LNCaP clone FGC (cell line): ENCODE measurements around the gene ADGRB3.

Source experiments
- DNase-seq: peaks from one replicate; pipeline ENCODE4 v3.0.0-alpha.2; 2011; ENCODE audit warnings: low read depth
- H3K4me3 ChIP-seq: 2 replicates; pipeline ENCODE4 v1.5.1; 2011; ENCODE audit warnings: mild to moderate bottlenecking, low read depth, low read length, control low read depth
- TF ChIP-seq, protein P1 (sequence below): IDR thresholded peaks from 2 replicates; pipeline ENCODE4 v1.5.1; 2012; ENCODE audit warnings: mild to moderate bottlenecking; ENCODE audit not compliant: control insufficient read depth, insufficient read depth; ENCODE audit errors: extremely low read depth

The ADGRB3 gene

DNA sequence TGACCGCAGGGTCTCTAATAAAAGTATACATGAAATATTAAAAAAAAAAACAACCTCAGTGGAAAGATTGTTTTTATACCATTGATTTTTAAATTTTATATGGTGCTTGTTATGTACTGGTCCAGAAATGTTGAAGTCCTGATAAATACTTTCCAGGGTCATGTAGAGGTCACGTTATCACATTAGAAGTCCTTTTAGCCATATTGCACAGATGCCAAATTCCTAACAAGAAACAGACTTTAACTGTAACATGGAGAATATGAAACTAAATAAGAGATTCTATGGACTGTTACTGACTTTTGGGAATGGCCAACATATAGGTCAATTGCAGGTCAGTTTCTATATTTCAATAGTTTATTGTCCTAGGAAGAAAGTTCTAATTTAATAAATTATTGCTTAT lies 89.0 kb downstream of the ADGRB3 start:
- DNase-seq, result no peak

DNA sequence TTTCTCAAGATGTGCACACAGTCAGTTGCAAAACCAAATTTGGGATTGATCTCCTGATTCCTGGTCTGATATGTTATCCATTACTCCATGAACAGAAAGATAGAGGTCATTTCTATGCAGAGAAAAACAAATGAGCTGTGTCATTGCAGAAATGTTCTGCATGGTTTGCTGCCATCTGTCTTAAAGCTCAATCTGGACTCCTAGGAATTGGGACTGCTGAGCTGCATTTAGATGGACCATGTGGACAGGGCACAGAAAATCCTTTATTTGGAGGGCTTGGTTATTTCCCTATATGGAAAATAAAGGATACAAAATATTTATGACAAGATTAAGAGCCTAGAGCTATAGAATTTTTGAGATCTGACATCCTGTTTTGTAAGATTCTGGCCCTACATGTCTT lies 91.3 kb downstream of the ADGRB3 start:
- DNase-seq, result no peak
- H3K4me3 ChIP-seq, result no peak overlapping the region
- TF ChIP-seq, protein P1, sequence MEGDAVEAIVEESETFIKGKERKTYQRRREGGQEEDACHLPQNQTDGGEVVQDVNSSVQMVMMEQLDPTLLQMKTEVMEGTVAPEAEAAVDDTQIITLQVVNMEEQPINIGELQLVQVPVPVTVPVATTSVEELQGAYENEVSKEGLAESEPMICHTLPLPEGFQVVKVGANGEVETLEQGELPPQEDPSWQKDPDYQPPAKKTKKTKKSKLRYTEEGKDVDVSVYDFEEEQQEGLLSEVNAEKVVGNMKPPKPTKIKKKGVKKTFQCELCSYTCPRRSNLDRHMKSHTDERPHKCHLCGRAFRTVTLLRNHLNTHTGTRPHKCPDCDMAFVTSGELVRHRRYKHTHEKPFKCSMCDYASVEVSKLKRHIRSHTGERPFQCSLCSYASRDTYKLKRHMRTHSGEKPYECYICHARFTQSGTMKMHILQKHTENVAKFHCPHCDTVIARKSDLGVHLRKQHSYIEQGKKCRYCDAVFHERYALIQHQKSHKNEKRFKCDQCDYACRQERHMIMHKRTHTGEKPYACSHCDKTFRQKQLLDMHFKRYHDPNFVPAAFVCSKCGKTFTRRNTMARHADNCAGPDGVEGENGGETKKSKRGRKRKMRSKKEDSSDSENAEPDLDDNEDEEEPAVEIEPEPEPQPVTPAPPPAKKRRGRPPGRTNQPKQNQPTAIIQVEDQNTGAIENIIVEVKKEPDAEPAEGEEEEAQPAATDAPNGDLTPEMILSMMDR, result no peak

More for the DNA sequence above, 89.0 kb downstream of the ADGRB3 start:
- TF ChIP-seq, protein P1, result no peak
- no peak overlapping the region for H3K4me3 ChIP-seq

- DNase-seq, result no peak
- no peak overlapping the region for H3K4me3 ChIP-seq
- TF ChIP-seq, protein P1, result no peak
Observed at GRCh38 chr6:68726992-68727391, 91.9 kb downstream of the ADGRB3 start.

- no peak for DNase-seq
- H3K4me3 ChIP-seq, result no peak overlapping the region
- TF ChIP-seq, protein P1, result no peak
Observed at GRCh38 chr6:68727699-68728098, 92.6 kb downstream of the ADGRB3 start.

GRCh38 chr6:68728159-68728979 lies 93.3 kb downstream of the ADGRB3 start:
- DNase-seq, result no peak
- H3K4me3 ChIP-seq, result no peak overlapping the region
- TF ChIP-seq, protein P1, result no peak

- TF ChIP-seq, protein P1, result no peak
- DNase-seq, result no peak
- H3K4me3 ChIP-seq, result no peak overlapping the region
Observed at GRCh38 chr6:68729377-68729903, 94.4 kb downstream of the ADGRB3 start.
